GM18520 (cell line): ENCODE data around the gene MAML3.

Experiments
- ATAC-seq: cut with Tn5 transposase; IDR thresholded peaks from one replicate; pipeline ENCODE4 v1.9.1; 2021; ENCODE audit not compliant: unreplicated experiment

The MAML3 gene

DNA sequence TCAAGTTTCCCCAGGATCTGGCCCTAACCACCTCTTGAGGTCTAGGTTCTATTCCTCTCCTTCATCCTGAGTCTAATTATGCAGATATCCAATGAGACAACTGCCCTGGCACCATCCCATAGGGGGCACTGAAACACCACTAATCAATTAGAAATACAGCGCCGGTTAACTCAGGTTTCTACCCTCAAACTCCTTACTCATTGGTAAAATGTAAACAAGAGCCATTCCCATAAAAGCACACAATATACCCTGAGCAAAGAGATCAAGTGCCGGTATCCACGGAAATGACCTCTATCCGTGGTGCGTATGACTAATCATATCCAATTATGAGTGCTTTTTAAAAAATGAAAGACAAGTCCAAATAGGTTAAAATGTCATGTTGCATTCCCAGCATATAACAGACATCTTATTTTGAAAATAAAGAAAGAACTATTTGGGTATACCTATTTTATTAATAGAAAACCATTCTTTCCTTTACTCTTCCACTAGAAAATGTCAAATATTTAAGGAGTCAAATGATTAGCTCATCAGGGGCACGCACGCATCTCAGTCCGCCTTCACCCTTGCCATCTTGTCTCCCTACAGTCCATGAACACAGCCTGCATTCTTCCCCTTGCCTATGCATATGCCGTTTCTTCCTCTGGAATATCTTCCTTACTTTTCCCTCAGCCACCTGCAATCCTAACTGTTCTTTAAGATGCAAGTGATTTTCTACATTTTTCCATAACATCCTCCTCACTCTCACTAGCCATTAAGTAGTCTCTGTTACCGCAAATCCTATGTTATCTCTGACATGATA lies 141.1 kb downstream of the MAML3 start:
- no peak for ATAC-seq

GRCh38 chr4:140005699-140006098 lies 148.3 kb downstream of the MAML3 start:
- ATAC-seq, result no peak

GRCh38 chr4:140004922-140005627 lies 148.9 kb downstream of the MAML3 start:
- ATAC-seq, result no peak

GRCh38 chr4:140004549-140004895 lies 149.5 kb downstream of the MAML3 start:
- no peak for ATAC-seq

DNA sequence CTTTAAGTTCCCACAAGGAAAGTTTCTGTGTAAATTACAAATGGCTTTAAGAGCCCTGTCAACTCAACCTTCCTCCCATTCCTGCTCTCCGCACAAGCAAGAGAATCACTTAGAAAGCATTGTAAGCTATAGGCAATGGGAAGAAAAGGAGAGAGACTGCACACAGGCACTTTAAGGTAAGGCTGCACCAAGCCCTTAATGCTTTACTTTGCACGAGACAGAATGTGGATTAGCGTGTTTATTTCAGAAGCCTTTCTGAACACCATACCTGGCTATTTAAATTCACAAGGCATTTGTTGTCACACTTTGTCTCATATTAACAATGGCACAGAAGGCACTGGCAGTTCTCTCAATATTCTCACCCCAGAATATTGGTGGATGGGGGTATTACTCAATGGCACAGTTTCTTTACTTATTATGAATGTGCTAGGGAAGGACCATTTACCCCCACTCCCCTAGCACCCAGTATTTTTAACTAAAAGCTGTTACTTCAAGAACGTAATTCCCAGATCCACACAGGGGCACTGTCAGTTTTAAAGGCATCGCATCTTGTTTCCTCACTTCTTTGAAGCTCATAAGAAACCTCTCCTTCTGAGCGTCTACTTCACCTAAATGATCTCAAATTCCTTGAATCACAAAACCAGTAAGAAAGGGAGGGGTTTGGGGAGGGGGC lies 150.0 kb downstream of the MAML3 start:
- ATAC-seq, result no peak

DNA sequence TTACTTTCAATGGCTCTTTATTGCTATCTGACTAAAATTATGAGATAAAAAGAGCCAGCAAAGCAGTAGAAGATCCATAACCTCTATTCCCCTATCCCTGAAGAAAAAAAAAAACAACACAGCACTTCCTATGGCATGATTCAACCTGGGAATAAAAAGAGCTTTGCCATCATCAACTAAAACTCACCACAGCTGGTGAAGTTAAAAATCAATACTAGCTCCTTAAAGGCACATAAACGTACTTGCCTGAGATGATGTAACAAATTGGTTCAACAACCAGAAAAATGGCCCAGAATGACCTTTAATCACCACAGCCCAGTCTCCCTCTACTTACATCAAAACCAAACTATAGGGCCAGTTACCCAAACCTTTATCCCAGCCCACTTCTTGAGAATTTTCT lies 153.8 kb downstream of the MAML3 start:
- ATAC-seq, result no peak

- no peak for ATAC-seq
Measured at GRCh38 chr4:139988863-139989765, 164.9 kb downstream of the MAML3 start.

GRCh38 chr4:139987502-139987850 lies 166.5 kb downstream of the MAML3 start:
- ATAC-seq, result no peak

DNA sequence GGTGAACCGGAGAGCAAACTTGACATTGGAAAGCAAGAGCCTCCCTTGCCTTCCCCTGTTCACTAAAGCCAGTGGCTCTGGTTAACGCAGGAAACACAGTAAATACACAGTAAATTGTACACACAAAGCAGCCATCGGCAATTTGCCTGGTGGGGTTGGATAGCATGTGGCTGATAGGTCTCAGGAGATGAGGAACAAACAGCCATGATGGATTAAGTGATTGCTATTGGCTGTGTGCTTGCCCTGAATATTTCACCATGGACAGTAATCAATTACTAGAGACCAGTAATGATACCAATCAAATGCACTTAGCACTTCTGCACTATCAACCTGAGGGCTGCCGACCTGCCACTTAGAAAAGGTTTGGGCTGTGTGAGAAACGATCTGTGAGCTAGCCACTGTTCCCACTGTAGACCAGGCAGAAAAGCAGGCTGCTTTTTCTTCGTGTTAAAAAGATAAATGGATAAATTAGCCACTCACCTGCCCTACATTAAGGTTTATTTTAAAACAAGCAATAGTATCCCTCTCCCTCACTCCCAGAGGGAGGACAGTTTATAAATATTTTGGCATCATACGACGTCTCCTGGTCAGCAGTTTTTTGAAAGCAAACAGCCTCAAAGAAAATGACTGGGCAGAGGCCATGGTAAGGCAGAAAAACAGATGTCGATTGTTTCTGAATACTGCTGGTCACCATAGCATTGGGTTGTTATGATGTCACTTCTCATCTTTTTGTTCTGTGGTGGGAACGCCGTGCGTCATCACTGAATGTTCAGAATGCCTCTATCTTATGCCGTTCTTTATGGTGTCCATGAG lies 167.1 kb downstream of the MAML3 start:
- no peak for ATAC-seq

GRCh38 chr4:139986106-139986505 lies 167.9 kb downstream of the MAML3 start:
- ATAC-seq, result no peak

- no peak for ATAC-seq
Measured at GRCh38 chr4:139985401-139985800, 168.6 kb downstream of the MAML3 start.

GRCh38 chr4:139984471-139984870 lies 169.5 kb downstream of the MAML3 start:
- no peak for ATAC-seq

DNA sequence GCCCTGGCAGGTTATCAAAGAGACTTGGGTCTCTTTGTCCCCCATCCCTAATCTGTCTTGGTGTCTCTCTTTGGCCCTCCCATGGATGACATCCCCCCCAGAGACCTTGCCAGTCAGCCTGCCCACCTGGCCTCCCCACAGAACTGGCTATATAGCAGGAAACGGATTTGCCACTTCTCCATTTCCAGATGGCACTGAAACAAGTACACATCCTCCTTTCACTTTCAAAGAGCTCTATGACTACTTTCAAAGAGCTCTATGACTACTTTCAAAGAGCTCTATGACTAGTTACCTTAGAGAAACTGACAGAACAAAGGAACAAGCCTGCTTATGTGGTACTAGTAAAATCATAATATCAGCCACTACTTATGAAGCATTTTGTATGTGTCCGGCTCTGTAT lies 175.3 kb downstream of the MAML3 start:
- ATAC-seq, result peak; percentile 92

- ATAC-seq, result no peak
Measured at GRCh38 chr4:139977838-139978609, 176.0 kb downstream of the MAML3 start.

DNA sequence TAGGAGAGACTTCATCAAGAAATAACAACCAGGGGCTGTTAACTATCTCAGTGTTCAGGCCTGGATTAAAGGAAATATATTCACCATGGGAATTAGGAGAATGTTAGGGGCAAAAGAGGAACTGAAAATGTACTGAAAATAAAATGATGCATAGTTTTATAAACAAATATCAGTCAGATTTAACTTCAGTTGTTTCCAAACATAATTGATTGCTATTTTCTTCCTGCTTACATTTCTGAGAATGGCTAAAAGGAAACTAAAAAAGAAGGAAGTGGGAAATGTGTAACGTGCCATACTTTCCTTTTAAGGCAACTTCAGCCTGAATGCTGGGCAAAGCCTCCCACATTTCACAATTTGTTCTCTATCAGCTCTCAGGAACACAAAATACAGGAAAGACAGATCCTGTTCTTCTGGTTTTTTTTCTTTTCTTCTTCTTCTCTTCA lies 178.1 kb downstream of the MAML3 start:
- no peak for ATAC-seq

- ATAC-seq, result no peak
Measured at GRCh38 chr4:139973616-139974015, 180.4 kb downstream of the MAML3 start.

GRCh38 chr4:139973015-139973414 lies 181.0 kb downstream of the MAML3 start:
- no peak for ATAC-seq

DNA sequence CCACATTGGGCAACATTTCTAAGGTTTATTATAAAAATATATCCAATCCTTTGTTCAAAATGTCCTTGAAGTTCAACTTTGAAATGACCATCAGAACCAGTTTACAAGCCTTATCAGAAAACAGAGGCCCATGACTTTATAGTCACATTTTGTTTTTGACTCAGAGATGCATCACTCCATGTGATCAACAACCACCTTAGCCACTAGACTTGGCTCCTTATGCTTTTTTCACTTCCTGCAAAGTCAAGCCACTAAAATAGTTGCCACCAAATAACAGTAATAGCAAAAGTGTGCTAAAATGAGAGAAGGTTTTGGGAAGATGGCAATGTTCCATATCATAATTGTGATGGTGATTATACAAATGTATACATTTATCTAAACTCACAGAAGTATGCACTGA lies 181.7 kb downstream of the MAML3 start:
- no peak for ATAC-seq

GRCh38 chr4:139971111-139971510 lies 182.9 kb downstream of the MAML3 start:
- ATAC-seq, result no peak
